H1 (cell line): ENCODE results near the gene STK31.

Experiments used
- EP300 ChIP-seq, 2 experiments: IDR thresholded peaks; 1 replicate in 1 of 2; 2 replicates in 1 of 2; pipeline ENCODE4 v1.6.1; 2011 to 2012; ENCODE audit warnings: low read depth in 2 of 2, low read length in 2 of 2, mild to moderate bottlenecking in 2 of 2, borderline replicate concordance in 1 of 2, inconsistent platforms in 1 of 2, moderate library complexity in 1 of 2
- RAD21 ChIP-seq, 2 experiments: IDR thresholded peaks in 1 of 2; conservative IDR thresholded peaks in 1 of 2; 2 replicates each; pipeline ENCODE4 v1.6.1; 2011; ENCODE audit warnings: low read depth in 2 of 2, low read length in 2 of 2, improper control_type of control experiment in 1 of 2, inconsistent platforms in 1 of 2, mild to moderate bottlenecking in 1 of 2, moderate library complexity in 1 of 2
- TF ChIP-seq, protein P1 (sequence below), 3 experiments: IDR thresholded peaks; 1 replicate in 2 of 3; 2 replicates in 1 of 3; pipeline versions ENCODE4 v1.5.1 to v1.6.1; 2011; ENCODE audit warnings: low read length in 3 of 3, mild to moderate bottlenecking in 3 of 3, inconsistent platforms in 2 of 3, low read depth in 1 of 3, moderate library complexity in 1 of 3; ENCODE audit not compliant: insufficient read depth in 1 of 3; ENCODE audit errors: control extremely low read depth in 1 of 3

DNA sequence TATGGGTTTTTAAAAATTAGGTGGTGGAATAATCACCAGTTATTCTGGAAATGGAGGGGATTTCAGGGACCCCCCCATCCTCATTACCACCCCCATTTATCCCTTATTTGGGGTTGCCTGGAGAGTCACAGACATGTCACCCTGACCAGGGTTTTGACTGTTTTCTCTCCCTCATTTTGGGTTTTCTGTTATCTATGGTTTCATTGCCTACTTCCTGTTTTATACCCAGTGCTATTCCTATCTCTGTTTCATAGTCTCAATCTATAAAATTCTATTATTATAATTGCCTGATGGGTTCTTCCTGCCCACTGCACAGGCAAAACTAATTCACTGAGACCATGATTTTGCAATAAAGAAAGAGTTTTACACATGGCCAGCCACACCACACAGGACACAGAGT is 45.9 kb upstream of the STK31 start:
- TF ChIP-seq EP300 (IDR thresholded peaks at IDR 0.05; ENCODE audit: borderline replicate concordance in 1 of 2, low read depth in 2 of 2, low read length in 2 of 2) (no peak), RAD21 (IDR thresholded peaks at IDR 0.05 in 1 of 2, conservative IDR thresholded peaks at IDR 0.05 in 1 of 2; ENCODE audit: low read depth in 2 of 2, low read length in 2 of 2) (no peak)
- TF ChIP-seq, protein P1, sequence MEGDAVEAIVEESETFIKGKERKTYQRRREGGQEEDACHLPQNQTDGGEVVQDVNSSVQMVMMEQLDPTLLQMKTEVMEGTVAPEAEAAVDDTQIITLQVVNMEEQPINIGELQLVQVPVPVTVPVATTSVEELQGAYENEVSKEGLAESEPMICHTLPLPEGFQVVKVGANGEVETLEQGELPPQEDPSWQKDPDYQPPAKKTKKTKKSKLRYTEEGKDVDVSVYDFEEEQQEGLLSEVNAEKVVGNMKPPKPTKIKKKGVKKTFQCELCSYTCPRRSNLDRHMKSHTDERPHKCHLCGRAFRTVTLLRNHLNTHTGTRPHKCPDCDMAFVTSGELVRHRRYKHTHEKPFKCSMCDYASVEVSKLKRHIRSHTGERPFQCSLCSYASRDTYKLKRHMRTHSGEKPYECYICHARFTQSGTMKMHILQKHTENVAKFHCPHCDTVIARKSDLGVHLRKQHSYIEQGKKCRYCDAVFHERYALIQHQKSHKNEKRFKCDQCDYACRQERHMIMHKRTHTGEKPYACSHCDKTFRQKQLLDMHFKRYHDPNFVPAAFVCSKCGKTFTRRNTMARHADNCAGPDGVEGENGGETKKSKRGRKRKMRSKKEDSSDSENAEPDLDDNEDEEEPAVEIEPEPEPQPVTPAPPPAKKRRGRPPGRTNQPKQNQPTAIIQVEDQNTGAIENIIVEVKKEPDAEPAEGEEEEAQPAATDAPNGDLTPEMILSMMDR (IDR thresholded peaks at IDR 0.05; ENCODE audit: control extremely low read depth in 1 of 3, insufficient read depth in 1 of 3, low read depth in 1 of 3, low read length in 3 of 3) = no peak
